Loucy (cell line): ENCODE data around the gene HEPACAM2.

ENCODE experiments used
- EZH2phosphoT487 ChIP-seq: fragments of 200-600 bp; IDR thresholded peaks from 2 replicates; pipeline ENCODE4 v1.6.1; 2018; ENCODE audit warnings: antibody characterized with exemption, mild to moderate bottlenecking, moderate library complexity, borderline replicate concordance
- TF ChIP-seq, protein P1 (sequence below): fragments of 200-600 bp; sonication (generic); conservative IDR thresholded peaks from 2 replicates; pipeline ENCODE4 v1.5.1; 2014; ENCODE audit warnings: mild to moderate bottlenecking, antibody characterized with exemption, low read length

DNA sequence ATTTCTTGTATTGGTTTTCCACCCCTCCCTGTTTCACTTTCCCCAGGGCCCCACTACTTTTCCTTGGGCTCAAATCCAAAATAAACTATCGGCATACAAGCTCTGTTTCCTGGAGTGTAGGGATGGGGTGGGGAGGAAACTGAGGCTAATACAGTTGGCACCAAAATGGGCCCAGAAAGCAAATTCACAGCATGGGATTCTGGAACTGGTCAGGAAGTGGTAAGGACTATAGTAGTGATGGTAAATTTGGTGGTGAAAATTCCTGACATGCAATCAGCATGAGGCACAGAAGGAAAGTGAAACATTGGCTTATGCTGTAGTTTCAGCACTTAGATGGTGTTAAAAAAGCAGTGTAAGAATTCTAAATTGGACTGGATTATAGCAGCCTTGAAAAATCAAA lies 69.4 kb downstream of the HEPACAM2 start:
- no peak for TF ChIP-seq EZH2phosphoT487
- TF ChIP-seq, protein P1, sequence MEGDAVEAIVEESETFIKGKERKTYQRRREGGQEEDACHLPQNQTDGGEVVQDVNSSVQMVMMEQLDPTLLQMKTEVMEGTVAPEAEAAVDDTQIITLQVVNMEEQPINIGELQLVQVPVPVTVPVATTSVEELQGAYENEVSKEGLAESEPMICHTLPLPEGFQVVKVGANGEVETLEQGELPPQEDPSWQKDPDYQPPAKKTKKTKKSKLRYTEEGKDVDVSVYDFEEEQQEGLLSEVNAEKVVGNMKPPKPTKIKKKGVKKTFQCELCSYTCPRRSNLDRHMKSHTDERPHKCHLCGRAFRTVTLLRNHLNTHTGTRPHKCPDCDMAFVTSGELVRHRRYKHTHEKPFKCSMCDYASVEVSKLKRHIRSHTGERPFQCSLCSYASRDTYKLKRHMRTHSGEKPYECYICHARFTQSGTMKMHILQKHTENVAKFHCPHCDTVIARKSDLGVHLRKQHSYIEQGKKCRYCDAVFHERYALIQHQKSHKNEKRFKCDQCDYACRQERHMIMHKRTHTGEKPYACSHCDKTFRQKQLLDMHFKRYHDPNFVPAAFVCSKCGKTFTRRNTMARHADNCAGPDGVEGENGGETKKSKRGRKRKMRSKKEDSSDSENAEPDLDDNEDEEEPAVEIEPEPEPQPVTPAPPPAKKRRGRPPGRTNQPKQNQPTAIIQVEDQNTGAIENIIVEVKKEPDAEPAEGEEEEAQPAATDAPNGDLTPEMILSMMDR: no peak
